Measurements from ENCODE around the gene C1orf115.

Gene C1orf115

GRCh38 chr1:220673921-220674320 is 16.2 kb upstream of the C1orf115 start:
- no peaks in the 10 kb centered on the region for H3K4me1 ChIP-seq (ENCODE audit: control insufficient read depth, insufficient read depth, low read depth, low read length)
- H3K9me3 ChIP-seq (ENCODE audit: control insufficient read depth, low read length), result peaks cover 14% of the 10 kb centered on the region
- H2BK12ac ChIP-seq (ENCODE audit: low read length in 2 of 2), result no peak overlapping the region
- no peak overlapping the region for H3K4ac ChIP-seq (ENCODE audit: low read depth in 1 of 2, low read length in 2 of 2)
- no peak for DNase-seq
- no peak overlapping the region for H2BK120ac ChIP-seq (ENCODE audit: low read depth, low read length)
- H4K91ac ChIP-seq (ENCODE audit: low read length), result no peak overlapping the region
- no peak overlapping the region for H4K8ac ChIP-seq (ENCODE audit: low read length)
- H2BK5ac ChIP-seq (ENCODE audit: low read depth, low read length, poor library complexity, severe bottlenecking), result no peak overlapping the region
- H3K36me3 ChIP-seq (ENCODE audit: control insufficient read depth in 1 of 2, insufficient read depth in 2 of 2, low read depth in 1 of 2, low read length in 2 of 2), result no peaks in the 10 kb centered on the region
- no peak overlapping the region for H2AFZ ChIP-seq (ENCODE audit: low read depth, low read length)
- H3K27me3 ChIP-seq (ENCODE audit: control insufficient read depth in 1 of 2, insufficient read depth in 1 of 2, low read length in 2 of 2), result peaks cover 3% of the 10 kb centered on the region in 2 experiments
- no peak overlapping the region for H3K9ac ChIP-seq (ENCODE audit: low read length)
- H2BK15ac ChIP-seq (ENCODE audit: low read depth, poor library complexity, severe bottlenecking), result no peak overlapping the region
- H3K4me2 ChIP-seq (ENCODE audit: low read length, poor library complexity, severe bottlenecking), result no peak overlapping the region
- no peak overlapping the region for H3K4me3 ChIP-seq (ENCODE audit: insufficient read depth in 1 of 2, low read depth in 1 of 2, low read length in 2 of 2)
- 89% methylated on average over 1 of the region's 1 CpG for whole genome bisulfite sequencing
- H2AK5ac ChIP-seq (ENCODE audit: low read length, severe bottlenecking), result no peak overlapping the region
- no peak overlapping the region for H3K14ac ChIP-seq (ENCODE audit: low read length in 2 of 2)
- H3K79me1 ChIP-seq (replicated peaks; ENCODE audit: low read length, poor library complexity, severe bottlenecking), result no peaks in the 10 kb centered on the region
- no peak overlapping the region for H3K27ac ChIP-seq (ENCODE audit: low read length, poor library complexity, severe bottlenecking)
- H3K23ac ChIP-seq (ENCODE audit: low read length in 2 of 2), result no peak overlapping the region
- no peak overlapping the region for H3K18ac ChIP-seq (ENCODE audit: low read depth in 1 of 2, low read length in 2 of 2)

- Histone ChIP-seq H3K4me1 (ENCODE audit: control insufficient read depth, insufficient read depth, low read depth, low read length) (no peaks in the 10 kb centered on the region), H3K4me3 (ENCODE audit: insufficient read depth in 1 of 2, low read depth in 1 of 2, low read length in 2 of 2) (no peak overlapping the region), H3K9me3 (ENCODE audit: control insufficient read depth, low read length) (no peaks in the 10 kb centered on the region), H3K18ac (ENCODE audit: low read depth in 1 of 2, low read length in 2 of 2) (no peak overlapping the region), H2BK120ac (ENCODE audit: low read depth, low read length) (no peak overlapping the region), H4K91ac (ENCODE audit: low read length) (no peak overlapping the region), H4K8ac (ENCODE audit: low read length) (no peak overlapping the region), H3K14ac (ENCODE audit: low read length in 2 of 2) (no peak overlapping the region), H3K27me3 (ENCODE audit: control insufficient read depth in 1 of 2, insufficient read depth in 1 of 2, low read length in 2 of 2) (peaks cover 3% of the 10 kb centered on the region in 2 experiments), H3K4ac (ENCODE audit: low read depth in 1 of 2, low read length in 2 of 2) (no peak overlapping the region), H3K4me2 (ENCODE audit: low read length, poor library complexity, severe bottlenecking) (no peak overlapping the region), H3K36me3 (ENCODE audit: control insufficient read depth in 1 of 2, insufficient read depth in 2 of 2, low read depth in 1 of 2, low read length in 2 of 2) (no peaks in the 10 kb centered on the region), H2BK5ac (ENCODE audit: low read depth, low read length, poor library complexity, severe bottlenecking) (no peak overlapping the region), H3K23ac (ENCODE audit: low read length in 2 of 2) (no peak overlapping the region), H2BK15ac (ENCODE audit: low read depth, poor library complexity, severe bottlenecking) (no peak overlapping the region), H3K27ac (ENCODE audit: low read length, poor library complexity, severe bottlenecking) (no peak overlapping the region), H2BK12ac (ENCODE audit: low read length in 2 of 2) (no peak overlapping the region), H3K79me1 (replicated peaks; ENCODE audit: low read length, poor library complexity, severe bottlenecking) (no peaks in the 10 kb centered on the region), H2AK5ac (ENCODE audit: low read length, severe bottlenecking) (no peak overlapping the region), H2AFZ (ENCODE audit: low read depth, low read length) (no peak overlapping the region), H3K9ac (ENCODE audit: low read length) (no peak overlapping the region)
- WGBS, result no CpG with 5 or more reads among the region's 2 CpGs
- DNase-seq, result no peak
Observed at GRCh38 chr1:220677251-220677650, 12.9 kb upstream of the C1orf115 start.

GRCh38 chr1:220680085-220680687 is 10.0 kb upstream of the C1orf115 start:
- Histone ChIP-seq H3K14ac (ENCODE audit: low read length in 2 of 2) (no peak overlapping the region), H2BK12ac (ENCODE audit: low read length in 2 of 2) (no peak overlapping the region), H3K23ac (ENCODE audit: low read length in 2 of 2) (no peak overlapping the region), H3K36me3 (ENCODE audit: control insufficient read depth in 1 of 2, insufficient read depth in 2 of 2, low read depth in 1 of 2, low read length in 2 of 2) (no peaks in the 10 kb centered on the region), H3K4me1 (ENCODE audit: control insufficient read depth, insufficient read depth, low read depth, low read length) (peaks cover 4% of the 10 kb centered on the region), H3K4me3 (ENCODE audit: insufficient read depth in 1 of 2, low read depth in 1 of 2, low read length in 2 of 2) (no peak overlapping the region), H3K4ac (ENCODE audit: low read depth in 1 of 2, low read length in 2 of 2) (no peak overlapping the region), H3K4me2 (ENCODE audit: low read length, poor library complexity, severe bottlenecking) (no peak overlapping the region), H3K27me3 (ENCODE audit: control insufficient read depth in 1 of 2, insufficient read depth in 1 of 2, low read length in 2 of 2) (no peaks in the 10 kb centered on the region), H3K27ac (ENCODE audit: low read length, poor library complexity, severe bottlenecking) (no peak overlapping the region), H2BK120ac (ENCODE audit: low read depth, low read length) (no peak overlapping the region), H3K79me1 (replicated peaks; ENCODE audit: low read length, poor library complexity, severe bottlenecking) (no peaks in the 10 kb centered on the region), H2AFZ (ENCODE audit: low read depth, low read length) (no peak overlapping the region), H2BK15ac (ENCODE audit: low read depth, poor library complexity, severe bottlenecking) (no peak overlapping the region), H3K18ac (ENCODE audit: low read depth in 1 of 2, low read length in 2 of 2) (no peak overlapping the region), H2BK5ac (ENCODE audit: low read depth, low read length, poor library complexity, severe bottlenecking) (no peak overlapping the region), H3K9ac (ENCODE audit: low read length) (no peak overlapping the region), H3K9me3 (ENCODE audit: control insufficient read depth, low read length) (no peaks in the 10 kb centered on the region), H4K91ac (ENCODE audit: low read length) (no peak overlapping the region), H4K8ac (ENCODE audit: low read length) (no peak overlapping the region), H2AK5ac (ENCODE audit: low read length, severe bottlenecking) (no peak overlapping the region)
- 46% methylated on average over 4 of the region's 7 CpGs for WGBS
- DNase-seq, result peak; percentile 51

- H3K9me3 ChIP-seq (ENCODE audit: control insufficient read depth, low read length), result no peaks in the 10 kb centered on the region
- no peak overlapping the region for H3K23ac ChIP-seq (ENCODE audit: low read length in 2 of 2)
- no peak overlapping the region for H3K27ac ChIP-seq (ENCODE audit: low read length, poor library complexity, severe bottlenecking)
- H2AFZ ChIP-seq (ENCODE audit: low read depth, low read length), result no peak overlapping the region
- H3K14ac ChIP-seq (ENCODE audit: low read length in 2 of 2), result no peak overlapping the region
- WGBS, result 85% methylated on average over 8 of the region's 10 CpGs
- no peak overlapping the region for H2BK12ac ChIP-seq (ENCODE audit: low read length in 2 of 2)
- H3K27me3 ChIP-seq (ENCODE audit: control insufficient read depth in 1 of 2, insufficient read depth in 1 of 2, low read length in 2 of 2), result no peaks in the 10 kb centered on the region
- no peak overlapping the region for H4K91ac ChIP-seq (ENCODE audit: low read length)
- DNase-seq, result no peak
- no peak overlapping the region for H2BK15ac ChIP-seq (ENCODE audit: low read depth, poor library complexity, severe bottlenecking)
- H3K36me3 ChIP-seq (ENCODE audit: control insufficient read depth in 1 of 2, insufficient read depth in 2 of 2, low read depth in 1 of 2, low read length in 2 of 2), result no peaks in the 10 kb centered on the region
- H3K4me1 ChIP-seq (ENCODE audit: control insufficient read depth, insufficient read depth, low read depth, low read length), result peaks cover 4% of the 10 kb centered on the region
- H2BK5ac ChIP-seq (ENCODE audit: low read depth, low read length, poor library complexity, severe bottlenecking), result no peak overlapping the region
- H3K18ac ChIP-seq (ENCODE audit: low read depth in 1 of 2, low read length in 2 of 2), result no peak overlapping the region
- H3K9ac ChIP-seq (ENCODE audit: low read length), result peak overlapping the region; percentile 76
- no peaks in the 10 kb centered on the region for H3K79me1 ChIP-seq (replicated peaks; ENCODE audit: low read length, poor library complexity, severe bottlenecking)
- no peak overlapping the region for H4K8ac ChIP-seq (ENCODE audit: low read length)
- no peak overlapping the region for H2BK120ac ChIP-seq (ENCODE audit: low read depth, low read length)
- H3K4ac ChIP-seq (ENCODE audit: low read depth in 1 of 2, low read length in 2 of 2), result no peak overlapping the region
- H3K4me3 ChIP-seq (ENCODE audit: insufficient read depth in 1 of 2, low read depth in 1 of 2, low read length in 2 of 2), result peak overlapping the region in 1 of 2 experiments; percentile 50
- H2AK5ac ChIP-seq (ENCODE audit: low read length, severe bottlenecking), result no peak overlapping the region
- H3K4me2 ChIP-seq (ENCODE audit: low read length, poor library complexity, severe bottlenecking), result no peak overlapping the region
Observed at GRCh38 chr1:220681220-220681880, 8.8 kb upstream of the C1orf115 start.
